ENCODE data around the gene INKA2.
A peak's percentile ranks its signal among the peaks of the same experiment; 100 is the strongest.
"Not testable (repeated sequence)": the region's sequence is repeated elsewhere in the genome, so short reads cannot be mapped to it uniquely, and the experiment has no call there.

INKA2 gene

DNA sequence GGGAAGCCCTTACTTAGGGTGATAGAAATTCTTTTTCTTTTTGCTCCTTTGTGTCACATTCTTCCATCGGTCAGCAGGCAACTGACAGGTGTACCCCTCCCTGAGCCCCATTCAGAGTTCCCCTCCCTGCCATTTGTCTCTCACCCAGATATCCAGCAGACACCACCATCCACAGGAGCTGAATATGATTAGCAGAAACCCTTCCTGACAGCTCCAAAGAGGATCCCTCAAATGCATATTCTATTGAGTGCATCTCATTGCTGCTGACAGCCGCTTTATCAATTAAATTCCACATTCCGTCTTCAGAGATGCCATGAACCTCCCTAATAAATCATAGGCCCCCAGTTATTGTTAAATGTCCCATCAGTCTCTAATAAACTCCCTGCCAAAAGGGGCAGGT, 10.4 kb upstream of the INKA2 start:
- DNase-seq (ENCODE audit: low read depth): no peak

DNA sequence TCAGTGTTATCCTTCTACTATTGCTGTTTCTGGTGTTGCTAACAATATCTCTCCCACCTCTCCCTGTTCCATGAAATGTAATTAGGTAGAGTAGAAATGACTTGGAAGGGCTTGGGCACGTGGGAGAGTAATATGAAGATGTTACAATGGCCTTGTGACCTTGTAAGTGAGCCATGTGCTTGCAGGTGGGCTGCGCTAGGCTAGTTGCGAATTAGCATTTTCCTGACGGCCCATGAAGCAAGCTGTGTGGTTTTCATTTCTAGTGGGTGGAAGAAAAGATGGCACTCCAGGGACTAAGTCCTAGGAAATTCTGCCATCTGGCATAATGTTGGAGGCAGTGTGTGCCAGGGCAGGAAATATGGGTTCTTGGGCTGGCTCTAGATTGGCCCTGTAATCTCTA, 8.8 kb upstream of the INKA2 start:
- DNase-seq (ENCODE audit: low read depth): no peak

DNA sequence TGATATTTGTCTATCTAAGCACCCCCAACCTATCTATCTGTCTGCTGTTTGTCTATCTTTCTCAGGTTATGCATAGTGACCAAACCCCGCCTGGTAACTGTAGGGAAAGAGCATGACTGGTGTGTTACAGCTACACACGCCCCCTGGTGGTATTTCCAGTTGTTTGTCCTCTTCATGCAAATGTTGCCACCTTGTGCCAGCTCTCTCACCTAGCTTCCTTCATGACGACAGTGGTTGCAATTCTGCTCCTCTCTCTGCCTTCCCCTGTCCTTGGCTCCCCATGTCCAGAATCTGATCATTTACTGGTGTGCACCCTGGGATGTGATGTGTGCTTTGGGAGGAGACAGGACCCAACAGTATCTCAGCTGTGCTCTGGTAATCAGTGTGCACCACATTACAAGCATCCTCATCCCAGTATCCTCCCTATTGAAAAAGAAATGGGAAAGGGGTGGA, 8.1 kb upstream of the INKA2 start:
- DNase-seq (ENCODE audit: low read depth): peak; percentile 50

DNA sequence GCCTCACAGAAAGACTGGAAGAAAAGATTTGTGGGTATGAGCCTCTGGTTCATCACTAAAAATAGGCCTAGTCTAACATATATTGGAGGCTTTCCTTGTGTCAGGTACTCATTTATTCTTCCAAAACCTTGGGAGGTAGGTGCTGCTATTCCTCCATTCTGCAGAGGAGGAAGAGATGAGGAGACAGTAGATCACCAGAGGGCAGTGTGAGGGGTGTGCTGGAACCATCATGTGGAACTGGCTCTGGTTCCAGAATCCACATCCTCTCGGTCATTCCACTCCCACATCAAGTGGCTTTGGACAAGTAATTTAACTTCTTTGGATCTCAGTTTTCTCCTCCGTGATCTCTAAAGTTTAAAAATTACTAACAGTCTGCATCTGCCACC, 7.4 kb upstream of the INKA2 start:
- DNase-seq (ENCODE audit: low read depth): no peak

DNA sequence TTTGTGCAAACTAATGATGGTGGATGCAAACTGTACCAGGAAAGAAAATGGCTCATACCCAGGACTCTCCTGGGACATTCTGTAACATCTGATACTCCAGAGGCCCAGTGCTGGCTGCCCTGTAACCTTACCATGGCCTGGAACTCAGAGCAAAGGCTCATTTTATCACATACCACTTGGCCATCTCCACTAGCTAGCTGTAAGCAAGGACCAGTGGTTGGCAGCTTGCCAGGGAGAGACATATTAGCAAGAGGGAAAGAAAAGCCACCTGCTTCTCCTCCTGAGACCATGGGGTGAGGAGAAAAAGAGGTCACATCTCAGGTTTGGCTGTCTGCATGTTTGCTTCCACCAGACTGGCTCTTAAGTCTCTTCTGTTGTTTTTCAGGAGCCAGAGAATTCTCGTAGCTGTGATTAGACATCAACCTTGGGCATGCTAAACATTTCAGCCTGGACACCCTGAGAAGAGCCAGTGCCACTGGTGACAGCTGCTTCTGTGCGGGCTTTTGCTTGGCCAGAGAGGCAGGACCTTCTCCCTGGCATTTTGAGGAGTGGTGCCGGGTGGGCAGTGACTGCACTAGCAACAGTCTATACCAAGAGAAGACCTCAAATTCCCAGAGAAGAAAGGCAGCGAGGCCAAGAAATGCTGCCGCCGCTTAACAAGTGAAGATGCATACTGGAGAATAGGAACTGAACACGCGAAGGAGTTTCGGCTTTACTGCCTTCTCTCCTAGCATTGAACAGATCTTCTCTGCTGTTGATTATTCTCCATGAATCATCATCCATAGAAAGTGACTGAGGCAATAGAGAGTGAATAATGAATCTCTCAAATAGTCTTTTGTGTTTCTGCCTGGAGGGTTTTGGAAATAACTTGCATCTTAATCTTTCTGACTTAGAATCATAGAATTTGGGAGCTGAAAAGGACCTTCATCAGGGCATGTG, 6.7 kb upstream of the INKA2 start:
- no peak for DNase-seq (ENCODE audit: low read depth)

DNA sequence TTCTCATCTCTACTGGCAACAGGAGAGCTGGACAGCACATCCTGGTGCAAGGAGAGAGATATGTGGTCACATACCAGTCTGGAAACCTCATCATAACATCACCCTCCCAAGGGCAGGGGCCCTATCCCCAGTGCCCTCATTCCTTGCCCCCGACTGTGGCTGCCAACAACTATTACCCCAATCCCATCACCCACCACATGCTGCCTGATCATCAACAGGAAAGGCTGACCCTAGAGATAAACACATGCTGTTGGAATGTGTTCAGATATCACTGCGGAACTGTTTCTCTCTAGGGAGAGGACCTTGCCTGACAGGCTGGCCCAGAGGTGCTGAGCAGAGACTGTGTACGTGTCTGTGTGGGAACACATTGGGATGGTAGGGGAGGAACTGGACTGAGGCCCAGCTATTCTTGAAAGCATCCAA, 4.5 kb upstream of the INKA2 start:
- no peak for DNase-seq (ENCODE audit: low read depth)

DNA sequence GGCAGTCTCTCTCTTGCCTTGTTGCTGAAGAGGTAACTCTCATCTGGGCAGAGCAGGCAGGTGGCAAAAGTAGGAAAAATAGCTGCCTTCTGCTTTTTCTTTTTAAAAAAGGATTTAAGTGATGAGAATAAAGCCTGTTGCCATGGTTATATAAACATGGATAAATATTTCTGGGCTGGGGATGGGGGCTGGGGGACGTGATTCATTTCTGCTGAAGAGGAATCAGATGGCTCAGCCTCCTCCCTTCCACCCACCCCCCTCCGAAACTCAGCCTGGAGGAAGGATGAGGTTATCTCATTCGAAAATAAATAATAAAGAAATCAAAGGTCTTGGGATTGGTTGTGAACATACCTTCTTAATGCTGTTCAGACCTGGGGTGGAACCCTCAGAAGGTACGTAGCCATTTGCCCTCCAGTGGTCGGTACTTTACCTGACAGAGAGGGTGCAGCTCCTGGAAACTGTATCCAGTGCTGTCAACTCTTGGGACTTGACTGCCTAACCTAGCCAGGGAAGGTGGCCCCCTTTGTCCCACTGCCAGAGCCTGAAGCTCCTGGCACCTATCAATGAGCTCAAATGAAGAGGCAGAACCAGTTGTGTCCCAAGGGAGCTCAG, 3.8 kb upstream of the INKA2 start:
- no peak for DNase-seq (ENCODE audit: low read depth)

DNA sequence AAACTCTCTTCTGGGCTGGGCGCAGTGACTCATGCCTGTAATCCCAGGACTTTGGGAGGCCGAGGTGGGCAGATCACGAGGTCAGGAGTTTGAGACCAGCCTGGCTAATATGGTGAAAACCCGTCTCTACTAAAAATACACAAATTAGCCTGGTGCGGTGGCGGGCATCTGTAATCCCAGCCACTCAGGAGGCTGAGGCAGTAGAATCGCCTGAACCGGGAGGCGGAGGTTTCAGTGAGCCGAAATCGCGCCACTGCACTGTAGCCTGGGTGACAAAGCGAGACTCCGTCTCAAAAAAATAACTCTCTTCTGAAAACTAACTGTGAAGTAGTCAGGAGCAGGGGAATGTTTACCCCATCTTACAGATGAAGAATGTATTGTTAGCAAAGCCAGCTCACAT, 3.1 kb upstream of the INKA2 start:
- not testable (repeated sequence) for DNase-seq (ENCODE audit: low read depth)

DNA sequence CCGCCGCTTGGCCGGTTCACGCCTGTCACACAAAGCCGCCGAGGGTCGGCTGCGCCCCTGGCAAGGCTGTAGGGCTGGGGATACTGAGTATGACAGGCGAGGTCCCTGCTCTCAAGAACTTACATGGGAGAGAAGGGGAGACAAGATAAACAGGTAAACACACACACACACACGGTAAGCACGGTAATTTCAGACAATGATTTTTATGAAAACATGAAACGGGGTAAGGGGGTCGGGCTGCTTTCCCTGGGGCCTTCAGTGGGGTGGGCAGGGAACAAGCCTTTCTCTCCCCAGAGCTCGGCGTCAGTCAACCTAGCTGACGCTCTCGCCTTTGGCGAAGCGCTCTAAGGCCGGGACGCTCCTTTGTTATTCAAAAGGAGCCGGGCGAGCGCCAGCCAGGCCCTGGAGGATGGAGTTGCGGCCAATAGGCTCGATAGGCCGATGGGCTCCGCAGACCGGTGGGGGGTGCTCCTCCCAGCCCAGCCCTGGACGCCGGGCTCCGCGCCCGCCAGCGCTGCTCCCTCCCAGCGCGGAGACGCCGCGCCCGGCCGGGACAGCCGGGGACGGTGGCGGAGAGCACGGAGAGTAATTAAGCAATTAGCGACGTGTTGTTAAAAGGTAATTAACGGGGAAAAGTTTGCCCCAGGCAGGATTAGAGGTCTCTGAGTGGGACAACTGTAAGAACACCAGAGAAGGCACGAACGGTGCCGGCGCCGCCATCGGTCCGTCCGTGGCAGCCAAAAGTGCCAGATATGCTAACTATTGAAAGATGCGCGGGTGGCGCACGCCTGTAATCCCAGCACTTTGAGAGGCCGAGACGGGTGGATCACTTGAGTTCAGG, 950 bp upstream of the INKA2 start:
- DNase-seq (ENCODE audit: low read depth): no peak

DNA sequence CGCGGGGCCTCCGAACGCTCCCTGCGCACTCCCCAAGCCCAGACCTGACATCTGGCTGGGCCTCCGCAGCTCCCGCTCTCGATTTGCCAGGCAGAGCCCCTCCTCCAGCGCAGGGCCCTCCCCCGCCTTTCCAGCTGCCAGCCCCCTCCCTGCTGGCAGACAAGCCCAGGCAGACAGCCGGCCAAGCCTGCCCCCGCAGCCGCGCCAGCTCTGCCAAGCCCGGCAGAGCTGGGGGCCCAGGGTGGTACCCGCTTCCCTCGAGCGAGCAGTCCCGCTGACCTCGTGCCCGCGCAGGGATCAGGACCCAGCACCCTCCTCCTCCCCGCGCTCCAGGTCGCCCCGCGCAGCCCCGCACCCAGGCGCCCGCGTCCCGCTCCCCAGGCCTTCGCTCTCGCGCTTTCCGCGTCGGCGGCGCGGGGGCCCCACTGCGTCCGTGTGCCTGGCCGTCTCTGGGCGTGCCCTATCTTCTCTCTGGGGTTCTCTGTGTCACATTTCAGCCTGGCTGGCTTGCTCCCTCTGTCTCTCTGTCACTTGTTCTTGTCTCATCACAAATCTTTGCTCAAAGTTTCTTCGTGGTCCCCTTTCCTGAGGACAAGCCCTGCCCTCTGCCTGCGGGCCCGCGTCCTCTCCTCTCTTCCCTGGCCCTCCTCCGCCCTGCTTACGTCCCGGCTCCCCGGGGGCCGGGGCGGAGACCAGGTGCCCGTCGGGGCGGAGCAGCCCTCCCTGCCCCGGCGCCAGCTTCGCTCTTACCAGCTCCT, 580 bp downstream of the INKA2 start:
- no peak for DNase-seq (ENCODE audit: low read depth)

DNA sequence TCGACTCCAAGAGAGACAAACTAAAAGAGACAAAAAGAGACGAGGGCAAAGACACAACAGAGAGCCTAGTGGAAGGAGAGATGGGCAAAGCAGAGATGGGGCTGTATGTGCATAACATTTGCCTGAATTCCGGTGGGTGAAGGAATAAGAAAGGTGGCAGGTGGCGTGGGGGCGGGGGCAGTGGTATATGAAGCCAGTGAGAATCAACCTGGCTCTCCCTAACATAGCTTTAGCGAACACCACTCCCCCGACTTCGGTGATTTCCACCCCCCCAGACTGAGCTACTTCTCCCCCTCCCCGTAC, 1.1 kb downstream of the INKA2 start:
- DNase-seq (ENCODE audit: low read depth): no peak

DNA sequence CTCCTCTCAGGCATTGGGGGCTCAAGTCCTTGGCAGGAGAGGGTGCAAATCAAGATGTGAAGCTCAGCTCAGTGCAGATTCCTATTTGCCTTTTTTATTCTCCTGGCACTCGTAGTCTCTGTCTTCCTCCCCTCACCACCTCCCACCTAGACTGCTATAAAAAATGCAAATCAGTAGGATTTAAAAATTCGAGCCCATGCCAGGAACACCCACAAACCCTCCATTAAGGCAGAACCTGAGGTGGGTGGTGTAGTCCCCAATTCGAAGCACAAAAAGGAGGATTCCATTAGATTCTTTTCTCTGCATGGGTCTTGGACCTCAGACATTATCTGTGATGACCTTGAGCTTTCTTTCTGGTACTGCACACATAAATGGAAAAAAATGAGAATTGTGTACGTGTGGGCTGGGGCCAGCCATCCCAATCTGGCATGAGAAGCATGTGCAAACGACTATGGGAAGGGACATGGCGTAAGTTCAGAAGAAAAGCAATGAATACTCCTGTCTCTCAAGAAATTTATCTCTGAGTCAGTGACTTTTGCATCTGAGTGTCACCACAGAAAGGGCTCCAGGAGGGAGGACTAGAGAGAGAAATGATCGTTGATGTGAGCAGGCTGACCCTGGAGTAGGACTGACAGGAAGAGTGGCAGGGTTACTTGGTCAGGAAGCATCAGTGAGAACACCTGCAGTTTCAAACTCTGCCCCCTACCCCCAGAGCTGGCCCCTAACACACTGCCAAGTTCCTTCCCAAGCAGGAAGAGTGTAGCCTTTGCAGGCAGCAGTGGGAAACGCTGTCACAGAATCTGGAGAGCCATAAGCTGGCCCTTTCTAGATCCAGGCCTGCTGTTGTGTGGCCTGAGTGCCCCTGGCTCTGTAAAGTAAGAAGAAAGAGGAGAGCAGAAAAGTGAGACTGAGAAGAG, 1.7 kb downstream of the INKA2 start:
- DNase-seq (ENCODE audit: low read depth): no peak

DNA sequence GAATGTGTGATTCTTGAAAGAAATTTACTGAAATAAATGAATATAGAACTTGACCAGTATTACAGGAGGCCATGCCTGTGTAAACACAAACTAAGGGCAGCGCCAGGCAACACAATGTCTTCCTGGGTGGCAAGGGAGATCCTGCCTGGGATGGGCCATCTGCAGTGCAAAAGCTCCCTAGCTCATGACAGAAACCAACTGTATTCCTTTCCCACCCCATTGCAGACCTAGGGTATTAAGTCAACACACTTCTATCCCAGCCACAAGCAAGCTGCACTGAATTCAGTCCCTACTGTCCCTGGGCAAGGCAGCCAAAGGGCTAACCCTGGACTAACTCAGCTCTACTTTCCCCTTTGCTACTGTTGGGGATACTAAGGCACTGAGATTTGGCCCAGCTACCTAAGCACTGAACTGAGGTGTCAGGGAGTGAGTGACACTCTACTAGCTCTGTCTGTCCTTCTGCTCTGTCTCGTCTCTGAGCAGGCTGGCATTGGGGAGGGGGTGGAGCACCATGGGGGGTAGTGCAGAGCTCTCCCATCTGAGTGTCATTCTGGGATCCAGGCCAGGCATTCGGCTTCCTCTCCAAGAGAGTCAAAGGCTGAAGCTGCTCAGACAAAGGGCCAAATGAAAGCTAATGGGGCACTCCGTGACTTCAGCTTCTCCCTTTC, 2.5 kb downstream of the INKA2 start:
- no peak for DNase-seq (ENCODE audit: low read depth)

DNA sequence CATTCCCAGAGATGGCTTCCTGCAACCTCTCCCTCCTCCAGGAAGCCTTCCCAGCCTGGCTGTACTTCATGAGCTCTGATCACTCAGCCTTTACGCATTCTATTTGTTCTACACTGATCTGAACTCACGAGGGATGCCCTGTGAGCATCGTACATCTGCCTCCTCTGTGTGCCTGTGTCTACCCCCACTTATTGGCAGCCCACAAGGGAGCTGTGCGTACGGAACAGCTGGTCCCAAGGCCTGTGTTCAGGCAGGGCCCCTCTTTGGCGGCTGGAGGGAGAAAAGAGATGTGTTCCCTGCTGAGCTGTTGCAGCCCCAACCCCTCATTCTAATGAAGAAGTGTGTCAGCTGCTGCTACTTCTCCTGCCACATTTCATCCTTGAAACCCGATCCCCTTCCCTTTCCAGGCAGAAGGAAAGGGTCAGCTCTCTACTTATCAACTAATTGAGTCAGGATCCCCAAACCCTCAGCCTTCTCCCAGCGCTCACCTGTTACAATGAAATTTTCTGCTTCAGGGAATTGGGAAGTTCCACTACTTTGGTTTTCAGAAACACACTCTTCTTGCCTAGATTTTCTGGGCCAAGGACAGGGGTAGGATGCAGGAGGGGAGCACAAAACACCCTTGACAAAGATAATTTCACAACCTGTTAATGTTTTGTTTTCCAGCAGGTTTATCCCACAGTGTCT, 3.2 kb downstream of the INKA2 start:
- no peak for DNase-seq (ENCODE audit: low read depth)

DNA sequence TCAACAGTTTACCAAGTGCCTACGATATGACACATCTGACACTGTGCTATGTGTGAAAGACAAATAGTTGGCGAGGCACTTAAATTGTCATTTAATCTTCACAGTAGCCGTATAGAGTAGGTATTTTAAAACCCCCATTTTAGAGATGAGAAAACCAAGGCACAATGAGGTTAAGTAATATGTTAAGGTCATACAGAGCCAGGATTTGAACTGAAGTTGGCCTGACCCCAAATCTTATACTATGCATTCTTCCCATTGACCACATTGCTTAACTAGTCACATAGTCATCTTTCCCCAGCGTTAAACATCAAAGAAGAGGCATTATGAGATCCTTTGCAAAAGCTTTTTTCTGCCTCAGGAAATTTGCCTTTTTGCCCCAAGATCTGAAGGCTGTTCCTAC, 3.9 kb downstream of the INKA2 start:
- no peak for DNase-seq (ENCODE audit: low read depth)

DNA sequence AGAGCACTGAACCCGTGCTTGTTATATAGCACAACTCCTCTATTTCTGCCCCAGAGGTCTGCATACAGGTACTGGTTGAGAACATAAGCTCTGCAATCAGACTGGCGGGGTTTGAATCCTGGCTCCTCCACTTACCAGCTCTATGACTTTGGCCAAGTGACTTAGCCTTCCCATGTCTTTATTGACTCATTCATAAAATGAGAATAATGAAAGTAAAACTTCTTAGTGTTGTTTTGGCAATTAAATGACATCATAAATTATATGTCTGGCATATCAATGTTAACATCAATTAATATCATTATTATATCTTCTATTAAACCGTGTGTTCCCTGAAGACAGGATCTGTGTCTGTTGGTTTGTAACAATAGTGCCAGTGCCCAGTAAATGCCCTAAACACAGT, 4.3 kb downstream of the INKA2 start:
- DNase-seq (ENCODE audit: low read depth): no peak

DNA sequence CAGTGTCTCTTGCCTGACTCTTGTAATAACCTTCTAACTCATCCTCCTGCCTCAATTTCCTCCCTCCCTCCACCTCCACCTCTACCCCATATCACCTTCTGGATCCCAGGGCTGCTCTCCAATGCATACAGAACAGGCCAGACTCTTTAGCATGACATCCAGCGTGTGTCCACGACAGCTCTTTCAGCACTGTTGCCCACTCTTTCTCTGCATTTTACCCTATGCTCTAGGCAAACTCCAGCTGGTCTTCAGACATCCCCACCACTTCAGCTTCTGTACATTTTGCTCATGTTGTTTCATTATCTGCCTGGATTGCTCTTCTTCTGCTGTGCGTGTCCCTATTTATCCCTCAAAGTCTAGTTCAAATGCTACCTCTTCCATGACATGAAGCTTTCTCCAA, 4.8 kb downstream of the INKA2 start:
- no peak for DNase-seq (ENCODE audit: low read depth)

DNA sequence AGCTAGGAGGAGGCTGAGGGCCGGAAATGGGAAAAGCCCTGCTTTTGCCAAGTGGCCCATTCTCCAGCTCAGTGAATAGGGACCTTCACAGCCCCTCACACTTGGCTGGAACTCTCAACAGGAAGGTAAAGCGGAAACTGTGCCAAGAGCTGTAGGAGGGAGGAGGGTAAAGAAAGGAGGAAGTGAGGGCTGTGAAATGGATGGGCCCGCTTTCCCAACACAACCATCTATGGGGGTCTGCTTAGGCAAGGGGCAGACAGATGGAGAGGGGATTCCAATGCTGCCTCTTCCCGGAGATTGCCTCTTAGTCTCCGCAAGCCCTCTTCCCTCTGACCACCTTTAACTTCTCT, 5.2 kb downstream of the INKA2 start:
- DNase-seq (ENCODE audit: low read depth): no peak

DNA sequence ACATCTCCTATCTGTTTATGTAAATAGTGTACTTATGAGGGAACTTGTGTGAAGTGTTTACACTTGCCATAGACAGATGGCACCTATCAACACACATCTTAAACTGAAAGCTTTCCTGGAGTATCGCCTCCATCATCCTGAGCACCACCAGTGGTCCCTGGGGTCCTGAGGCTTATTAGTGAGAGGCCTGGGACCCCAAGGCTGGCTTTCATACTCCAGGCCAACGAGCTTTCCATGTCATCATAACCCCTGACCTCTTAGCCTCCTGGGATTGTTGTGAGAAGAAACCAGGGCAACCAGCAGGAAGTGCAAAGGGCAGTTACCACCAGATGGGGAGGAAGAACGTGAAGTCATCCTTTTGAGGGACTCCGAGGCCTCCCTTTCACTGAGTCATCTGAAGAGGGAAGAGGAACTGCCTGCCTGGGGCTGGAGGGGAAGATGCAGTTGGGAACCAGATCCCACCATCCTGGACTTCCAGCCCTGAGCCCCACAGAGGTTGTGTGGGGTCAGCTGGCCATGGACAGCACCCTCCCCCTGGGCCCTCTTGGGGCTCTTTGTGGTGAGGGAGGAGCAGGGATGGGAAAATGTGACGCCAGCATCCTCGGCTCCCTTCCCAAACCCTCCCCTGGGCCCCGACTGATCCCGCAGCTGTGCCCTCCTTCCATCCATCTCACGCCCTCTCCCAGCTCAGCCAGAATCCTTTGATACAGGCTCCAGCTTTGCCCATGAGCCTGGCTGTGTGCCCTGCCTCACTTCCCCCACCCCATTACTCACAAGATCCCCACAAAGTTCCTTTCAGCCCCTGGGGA, 5.8 kb downstream of the INKA2 start:
- no peak for DNase-seq (ENCODE audit: low read depth)

All from activated T-cell treated with anti-CD3 and anti-CD28 coated beads for 48 hours (primary cell).